Activated CD8-positive, alpha-beta memory T cell treated with anti-CD3 and anti-CD28 coated beads, Interleukin-2, amount 10 ng/mL, durations not matched to agents 7 days and 5 days (primary cell): Measurements from ENCODE around the gene CHMP5. TPM values are rescaled to one million over a fixed set of nuclear protein-coding genes. Genes with fewer than 3 reads are reported as not detected.

Source experiments
- ATAC-seq: fragments of 150-1000 bp; cut with Tn5 transposase; one replicate; pipeline ENCODE4 v1.10.0; 2021; ENCODE audit warnings: moderate library complexity
- CTCF ChIA-PET: fragments of 350-600 bp; sonication (Branson Sonifier 250); formaldehyde crosslinking; loops from one replicate; lab custom pipeline; 2021; ENCODE audit warnings: antibody characterized with exemption; lab: Charles Lee
- DNase-seq: peaks from one replicate; pipeline ENCODE4 v3.0.0-alpha.2; 2020
- H3K27ac Mint-ChIP-seq: one replicate; pipeline ENCODE4 v1.8.0; 2021; ENCODE audit warnings: mild to moderate bottlenecking, mixed read lengths
- H3K27me3 Mint-ChIP-seq: one replicate; pipeline ENCODE4 v1.8.0; 2021; ENCODE audit warnings: mixed read lengths
- H3K36me3 Mint-ChIP-seq: one replicate; pipeline ENCODE4 v1.8.0; 2021; ENCODE audit warnings: mild to moderate bottlenecking, mixed read lengths
- H3K4me1 Mint-ChIP-seq: one replicate; pipeline ENCODE4 v1.8.0; 2021; ENCODE audit warnings: mixed read lengths
- H3K4me3 Mint-ChIP-seq: one replicate; pipeline ENCODE4 v1.8.0; 2021; ENCODE audit warnings: mild to moderate bottlenecking, moderate library complexity, mixed read lengths
- H3K9me3 Mint-ChIP-seq: one replicate; pipeline ENCODE4 v1.8.0; 2022; ENCODE audit warnings: low read depth, mixed read lengths
- total RNA-seq, 2 experiments: library from RNA; stranded (reverse); gene quantifications; one replicate each; pipeline ENCODE4 v1.2.3, GENCODE V29; 2021

Gene CHMP5
- total RNA-seq, 2 experiments from 2014 or later: 114 to 130 TPM

DNA sequence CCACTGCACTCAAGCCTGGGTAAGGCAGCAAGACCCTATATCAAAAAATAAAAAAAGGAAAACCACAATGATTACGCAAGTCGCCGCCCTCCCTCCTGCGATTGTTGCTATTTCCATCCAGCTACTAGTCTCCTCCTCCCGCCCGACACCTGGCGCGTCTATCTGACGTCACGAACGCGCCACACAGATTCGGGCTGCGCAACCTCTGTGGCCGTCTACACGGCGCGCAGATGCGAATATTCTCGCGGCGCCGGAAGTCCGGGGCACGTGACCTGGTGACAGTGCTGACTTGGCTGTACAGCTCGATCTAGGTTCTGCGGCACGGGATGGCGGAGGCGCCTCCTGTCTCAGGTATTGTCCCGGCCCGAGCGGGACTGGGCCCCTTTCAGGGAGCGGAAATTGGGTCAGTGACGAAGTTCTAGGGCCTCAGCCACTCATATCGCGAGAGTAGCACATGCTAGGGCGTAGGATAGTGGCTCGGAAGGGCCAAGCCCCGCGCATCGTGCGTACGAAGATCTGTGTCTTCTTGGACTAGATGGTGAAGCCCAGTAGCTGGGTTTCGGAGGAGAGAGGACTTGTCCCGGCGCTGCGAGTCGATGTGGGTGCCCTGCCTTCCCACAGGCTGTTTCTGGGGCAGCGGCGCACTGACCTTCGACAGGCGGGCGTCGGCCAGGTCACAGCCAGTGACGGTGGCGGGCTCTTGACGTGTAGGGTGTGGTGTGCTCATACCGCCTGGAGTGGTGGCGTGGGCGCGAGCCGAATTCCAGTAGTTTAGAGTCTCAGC, 25.6 kb downstream of the CHMP5 start, which contains the start of gene NFX1:
NFX1 (plus strand) TSS at position 270 of the 784 bp plus-strand sequence; CDS start at position 327, 57 bp downstream.
- no peaks in the 10 kb centered on the region for H3K9me3 Mint-ChIP-seq
- ATAC-seq: peak; percentile 92
- H3K27ac Mint-ChIP-seq: peak within 1 kb of the TSS; percentile 100
- peaks cover 61% of the 10 kb centered on the region for H3K4me1 Mint-ChIP-seq
- H3K36me3 Mint-ChIP-seq: peaks cover 44% of the 10 kb centered on the region
- CTCF ChIA-PET: interaction anchor here (0.6 to 1.1 kb wide), 10 partner anchors 10 to 523 kb away, joined by 3 to 11 read pairs (median 3); partner anchors contain the start of genes BAG1 and CHMP5
- peaks cover 2% of the 10 kb centered on the region for H3K27me3 Mint-ChIP-seq
- H3K4me3 Mint-ChIP-seq: peak within 1 kb of the TSS; percentile 98
- peak; percentile 99 for DNase-seq

DNA sequence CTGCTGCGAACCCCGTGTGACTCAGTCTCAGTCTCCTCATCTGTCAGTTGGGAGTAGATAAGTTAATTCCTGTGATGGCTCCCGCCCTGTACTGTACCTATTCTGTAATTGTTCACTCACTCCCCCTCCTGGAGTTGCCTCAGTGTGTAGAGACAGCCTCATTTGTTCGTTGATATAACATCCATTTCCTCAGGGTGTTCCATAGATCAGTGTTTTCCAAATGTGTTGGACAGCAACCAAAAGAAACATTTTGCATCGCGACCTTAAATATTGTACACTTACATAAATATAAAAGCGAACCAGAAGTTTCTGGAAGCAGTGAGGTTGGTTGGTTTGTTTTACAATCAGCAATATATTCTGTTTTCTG, 26.2 kb downstream of the CHMP5 start:
- Mint-ChIP-seq H3K36me3 (peaks cover 44% of the 10 kb centered on the region), H3K27me3 (peaks cover 2% of the 10 kb centered on the region), H3K4me1 (peaks cover 62% of the 10 kb centered on the region), H3K4me3 (peak overlapping the region; percentile 98), H3K9me3 (no peaks in the 10 kb centered on the region), H3K27ac (peak overlapping the region; percentile 100)
- CTCF ChIA-PET: interaction anchor here (0.9 to 1.1 kb wide), 2 partner anchors 10 to 126 kb away, joined by 3 read pairs; no protein-coding TSS in a partner anchor
- no peak for ATAC-seq
- no peak for DNase-seq

DNA sequence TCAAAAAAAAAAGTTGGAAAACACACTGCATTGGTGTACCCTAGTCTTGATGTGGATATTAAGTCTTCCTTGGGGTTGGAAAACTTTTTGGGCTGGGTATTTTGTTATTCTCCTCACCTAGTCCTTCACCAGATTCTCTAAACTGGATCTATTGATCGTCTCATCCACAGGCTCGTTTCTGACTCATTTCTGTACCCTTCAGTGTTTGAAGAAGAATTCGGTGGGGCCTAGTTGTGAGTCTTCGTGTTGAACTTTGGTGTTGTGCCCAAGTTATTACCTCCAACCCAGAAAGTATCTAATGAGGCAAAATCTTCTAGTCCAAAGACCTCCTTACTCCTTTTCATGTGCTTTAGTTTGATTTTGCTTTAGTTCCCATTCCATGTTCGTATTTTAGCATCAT, 27.1 kb downstream of the CHMP5 start:
- peaks cover 64% of the 10 kb centered on the region for H3K4me1 Mint-ChIP-seq
- H3K27ac Mint-ChIP-seq: peak overlapping the region; percentile 100
- peak overlapping the region; percentile 98 for H3K4me3 Mint-ChIP-seq
- DNase-seq (no peak), ATAC-seq (no peak)
- H3K9me3 Mint-ChIP-seq: no peaks in the 10 kb centered on the region
- H3K36me3 Mint-ChIP-seq: peaks cover 50% of the 10 kb centered on the region
- CTCF ChIA-PET: no interaction called here
- H3K27me3 Mint-ChIP-seq: peaks cover 2% of the 10 kb centered on the region

DNA sequence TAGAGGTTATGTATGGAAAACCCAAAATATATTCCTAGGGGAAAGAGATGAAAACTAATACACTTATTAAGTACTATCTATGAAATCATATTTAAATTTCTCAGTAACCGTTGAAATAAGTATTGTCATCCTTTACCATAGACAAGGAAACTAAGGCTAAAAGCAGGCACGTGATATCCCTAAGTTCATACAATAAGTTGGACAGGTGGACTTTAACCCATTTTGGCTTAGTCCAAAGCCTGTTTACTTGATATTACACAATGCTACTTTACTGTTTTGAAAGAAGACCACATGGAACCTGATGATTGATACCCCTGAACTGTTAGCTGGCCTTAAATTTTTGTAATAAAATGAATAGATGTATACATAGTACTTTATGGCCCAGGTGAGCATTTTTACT, 28.9 kb downstream of the CHMP5 start:
- CTCF ChIA-PET: no interaction called here
- Mint-ChIP-seq H3K4me1 (peaks cover 75% of the 10 kb centered on the region), H3K27me3 (peaks cover 2% of the 10 kb centered on the region), H3K27ac (peak overlapping the region; percentile 16), H3K36me3 (peaks cover 64% of the 10 kb centered on the region), H3K4me3 (no peak overlapping the region), H3K9me3 (no peaks in the 10 kb centered on the region)
- DNase-seq (no peak), ATAC-seq (no peak)

DNA sequence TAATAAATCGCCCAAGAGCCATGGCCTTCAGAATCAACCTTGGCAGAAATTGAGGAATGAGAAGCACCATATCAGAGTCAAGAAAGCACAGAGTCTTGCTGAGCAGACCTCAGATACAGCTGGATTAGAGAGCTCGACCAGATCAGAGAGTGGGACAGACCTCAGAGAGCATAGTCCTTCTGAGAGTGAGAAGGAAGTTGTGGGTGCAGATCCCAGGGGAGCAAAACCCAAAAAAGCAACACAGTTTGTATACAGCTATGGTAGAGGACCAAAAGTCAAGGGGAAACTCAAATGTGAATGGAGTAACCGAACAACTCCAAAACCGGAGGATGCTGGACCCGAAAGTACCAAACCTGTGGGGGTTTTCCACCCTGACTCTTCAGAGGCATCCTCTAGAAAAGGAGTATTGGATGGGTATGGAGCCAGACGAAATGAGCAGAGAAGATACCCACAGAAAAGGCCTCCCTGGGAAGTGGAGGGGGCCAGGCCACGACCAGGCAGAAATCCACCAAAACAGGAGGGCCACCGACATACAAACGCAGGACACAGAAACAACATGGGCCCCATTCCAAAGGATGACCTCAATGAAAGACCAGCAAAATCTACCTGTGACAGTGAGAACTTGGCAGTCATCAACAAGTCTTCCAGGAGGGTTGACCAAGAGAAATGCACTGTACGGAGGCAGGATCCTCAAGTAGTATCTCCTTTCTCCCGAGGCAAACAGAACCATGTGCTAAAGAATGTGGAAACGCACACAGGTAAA, 30.0 kb downstream of the CHMP5 start:
- Mint-ChIP-seq H3K4me3 (no peak overlapping the region), H3K9me3 (no peaks in the 10 kb centered on the region), H3K4me1 (peaks cover 82% of the 10 kb centered on the region), H3K27ac (peak overlapping the region; percentile 56), H3K27me3 (peaks cover 2% of the 10 kb centered on the region), H3K36me3 (peaks cover 74% of the 10 kb centered on the region)
- CTCF ChIA-PET: no interaction called here
- DNase-seq: no peak
- no peak for ATAC-seq

DNA sequence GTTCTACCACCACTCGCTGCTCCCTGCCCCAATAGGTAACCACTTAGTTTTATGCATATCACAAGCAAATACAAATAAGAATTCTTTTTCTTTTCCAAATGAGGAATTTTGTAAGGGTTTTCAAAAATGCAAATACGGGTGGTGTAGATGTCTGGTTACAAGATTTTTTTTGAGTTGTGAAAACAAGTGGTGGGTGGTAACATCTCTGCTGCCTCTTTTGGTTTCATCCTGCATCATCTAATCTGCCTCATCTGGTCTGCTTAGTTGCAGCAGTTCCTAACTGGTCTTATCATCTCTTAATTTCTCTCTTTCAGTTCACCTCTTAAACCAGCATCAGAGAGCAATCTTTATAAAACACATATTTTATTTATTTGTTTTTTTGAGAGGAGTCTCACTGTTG, 30.7 kb downstream of the CHMP5 start:
- no peaks in the 10 kb centered on the region for H3K9me3 Mint-ChIP-seq
- peaks cover 84% of the 10 kb centered on the region for H3K4me1 Mint-ChIP-seq
- peak; percentile 35 for ATAC-seq
- CTCF ChIA-PET: interaction anchor here (2.1 kb wide), 1 partner anchor 9 kb away, joined by 4 read pairs; no protein-coding TSS in a partner anchor
- no peak for DNase-seq
- H3K27ac Mint-ChIP-seq: peak overlapping the region; percentile 74
- peaks cover 72% of the 10 kb centered on the region for H3K36me3 Mint-ChIP-seq
- peak overlapping the region; percentile 10 for H3K4me3 Mint-ChIP-seq
- H3K27me3 Mint-ChIP-seq: no peaks in the 10 kb centered on the region

DNA sequence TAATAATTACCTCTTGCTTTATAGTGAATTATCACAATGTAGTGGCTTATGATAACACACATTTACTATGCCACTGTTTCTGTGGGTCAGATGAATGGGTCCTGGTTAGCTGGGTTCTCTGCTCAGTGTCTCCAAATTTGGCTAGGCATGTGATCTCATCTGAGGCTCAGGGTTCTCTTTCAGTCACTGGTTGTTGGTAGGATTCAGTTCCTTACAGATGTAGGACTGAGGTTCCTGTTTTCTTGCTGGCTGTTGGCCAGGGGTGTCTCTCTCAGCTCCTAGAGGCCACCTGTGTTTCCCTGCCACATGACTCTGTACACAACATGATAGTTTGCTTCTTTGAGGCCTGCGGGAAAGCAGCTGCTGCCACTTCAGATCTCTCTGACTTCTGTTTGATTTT, 32.6 kb downstream of the CHMP5 start:
- no peak for DNase-seq
- Mint-ChIP-seq H3K4me1 (peaks cover 74% of the 10 kb centered on the region), H3K27me3 (no peaks in the 10 kb centered on the region), H3K4me3 (peak overlapping the region; percentile 1), H3K9me3 (no peaks in the 10 kb centered on the region), H3K27ac (peak overlapping the region; percentile 61), H3K36me3 (peaks cover 69% of the 10 kb centered on the region)
- CTCF ChIA-PET: interaction anchor here (0.8 to 2.1 kb wide), 5 partner anchors 11 to 169 kb away, joined by 3 to 4 read pairs (median 3); no protein-coding TSS in a partner anchor
- ATAC-seq: no peak

DNA sequence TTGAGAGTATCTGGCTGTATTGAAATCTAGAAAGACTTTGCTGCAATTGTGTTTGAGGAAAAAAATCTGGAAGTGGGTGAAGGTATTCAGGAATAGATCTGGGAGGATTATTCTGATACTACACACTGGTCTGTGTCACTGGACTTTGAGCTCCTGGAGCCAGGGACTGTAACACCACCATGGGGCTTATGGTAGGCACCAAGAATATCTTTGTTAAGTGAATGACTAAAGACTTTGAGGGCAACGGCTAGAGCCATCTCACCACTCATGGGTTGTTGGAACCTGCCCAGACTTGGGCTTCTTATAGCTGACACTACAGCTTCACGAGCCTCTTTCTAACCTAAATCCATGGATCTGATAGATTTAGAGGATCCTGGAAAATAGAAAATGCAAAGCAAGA, 35.7 kb downstream of the CHMP5 start:
- CTCF ChIA-PET: interaction anchor here (0.6 to 2.3 kb wide), 4 partner anchors 10 to 166 kb away, joined by 3 to 7 read pairs (median 4); partner anchors contain the start of gene NFX1
- Mint-ChIP-seq H3K9me3 (no peaks in the 10 kb centered on the region), H3K27me3 (no peaks in the 10 kb centered on the region), H3K27ac (no peak overlapping the region), H3K4me3 (no peak overlapping the region), H3K36me3 (peaks cover 54% of the 10 kb centered on the region), H3K4me1 (peaks cover 57% of the 10 kb centered on the region)
- no peak for ATAC-seq
- no peak for DNase-seq

DNA sequence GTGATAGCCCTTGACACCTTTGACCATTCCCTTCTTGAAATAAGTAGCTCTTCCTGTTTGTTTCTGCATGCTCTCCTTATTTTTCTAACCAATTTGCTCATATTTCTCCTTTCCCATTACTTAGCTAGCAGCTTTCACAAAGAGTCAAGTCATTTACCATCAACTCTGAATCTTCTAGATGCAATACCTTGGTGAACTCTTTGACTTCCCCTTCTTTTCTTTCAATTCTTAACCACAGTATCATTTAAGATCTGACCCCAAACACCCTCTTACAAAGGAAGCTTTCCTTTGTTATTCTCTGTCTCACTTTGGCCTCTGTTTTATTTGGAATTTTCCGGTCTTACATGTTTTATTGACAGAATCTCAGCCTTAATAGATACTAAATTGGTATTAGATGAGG, 39.5 kb downstream of the CHMP5 start:
- no peaks in the 10 kb centered on the region for H3K9me3 Mint-ChIP-seq
- no peak for DNase-seq
- peaks cover 33% of the 10 kb centered on the region for H3K4me1 Mint-ChIP-seq
- H3K36me3 Mint-ChIP-seq: peaks cover 41% of the 10 kb centered on the region
- no peak overlapping the region for H3K27ac Mint-ChIP-seq
- CTCF ChIA-PET: interaction anchor here (1.0 to 2.0 kb wide), 3 partner anchors 20 to 162 kb away, joined by 4 to 6 read pairs (median 5); no protein-coding TSS in a partner anchor
- no peak for ATAC-seq
- no peak overlapping the region for H3K4me3 Mint-ChIP-seq
- no peaks in the 10 kb centered on the region for H3K27me3 Mint-ChIP-seq

DNA sequence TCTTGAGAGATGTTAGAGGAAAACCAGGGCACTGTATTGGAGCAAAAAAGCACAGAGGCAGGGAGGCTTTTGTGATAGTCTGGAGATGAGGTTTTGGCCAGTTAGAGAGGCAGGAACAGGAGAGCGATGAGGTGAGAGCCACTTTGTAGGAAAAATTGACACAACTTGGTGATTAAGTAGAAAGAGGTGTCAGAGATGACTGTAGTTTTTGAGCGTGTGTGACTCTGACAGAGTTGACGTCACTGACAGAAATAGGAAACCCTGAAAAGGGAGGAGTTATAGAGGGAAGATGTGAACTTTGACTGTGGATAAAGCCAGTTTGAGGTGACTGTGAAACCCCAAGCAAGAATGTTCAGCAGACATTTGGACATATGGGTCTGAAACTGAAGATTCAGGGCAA, 41.2 kb downstream of the CHMP5 start:
- peaks cover 30% of the 10 kb centered on the region for H3K4me1 Mint-ChIP-seq
- DNase-seq (peak; percentile 55), ATAC-seq (peak; percentile 91)
- peaks cover 37% of the 10 kb centered on the region for H3K36me3 Mint-ChIP-seq
- no peak overlapping the region for H3K27ac Mint-ChIP-seq
- CTCF ChIA-PET: interaction anchor here (2.0 kb wide), 1 partner anchor 160 kb away, joined by 6 read pairs; no protein-coding TSS in a partner anchor
- no peaks in the 10 kb centered on the region for H3K9me3 Mint-ChIP-seq
- H3K27me3 Mint-ChIP-seq: no peaks in the 10 kb centered on the region
- no peak overlapping the region for H3K4me3 Mint-ChIP-seq

DNA sequence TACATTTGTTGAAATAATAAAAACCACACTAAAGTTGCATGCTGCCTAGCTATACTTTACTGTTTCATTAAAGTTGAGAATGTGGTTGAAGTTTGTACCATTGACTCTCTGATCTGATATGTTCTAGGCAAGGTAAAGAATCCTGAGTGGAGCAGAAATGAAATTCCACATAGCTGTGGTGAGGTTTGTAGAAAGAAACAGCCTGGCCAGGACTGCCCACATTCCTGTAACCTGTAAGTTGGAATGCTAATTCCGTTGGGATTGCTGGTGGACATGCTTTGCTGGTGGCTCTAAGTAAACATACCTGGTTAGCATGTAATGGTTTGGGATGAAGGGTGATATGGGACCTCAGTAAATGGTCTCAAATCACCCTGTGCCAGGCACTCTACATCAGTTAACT, 42.2 kb downstream of the CHMP5 start:
- DNase-seq (no peak), ATAC-seq (no peak)
- Mint-ChIP-seq H3K9me3 (no peaks in the 10 kb centered on the region), H3K36me3 (peaks cover 41% of the 10 kb centered on the region), H3K4me3 (no peak overlapping the region), H3K27ac (no peak overlapping the region), H3K27me3 (no peaks in the 10 kb centered on the region), H3K4me1 (peaks cover 38% of the 10 kb centered on the region)
- CTCF ChIA-PET: no interaction called here

DNA sequence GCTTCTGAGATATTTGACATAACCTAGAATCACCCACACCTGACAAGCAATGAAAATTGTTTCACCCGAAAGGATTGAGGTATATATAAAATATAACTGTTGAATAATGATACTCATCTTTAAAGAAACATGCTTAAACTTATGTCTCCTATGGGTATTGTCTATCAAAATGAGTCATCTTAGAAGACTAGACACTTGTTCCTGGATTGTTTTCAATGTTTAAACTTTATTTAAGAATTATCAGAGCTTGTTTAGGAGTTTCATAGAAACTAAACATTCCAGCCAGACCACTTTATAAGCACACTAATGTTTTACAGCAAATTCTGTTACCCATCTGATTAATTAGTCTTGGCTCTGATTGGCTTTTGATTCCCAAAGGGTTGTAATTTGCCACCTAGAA, 45.1 kb downstream of the CHMP5 start:
- Mint-ChIP-seq H3K4me1 (peaks cover 31% of the 10 kb centered on the region), H3K27me3 (no peaks in the 10 kb centered on the region), H3K9me3 (no peaks in the 10 kb centered on the region), H3K27ac (no peak overlapping the region), H3K4me3 (no peak overlapping the region), H3K36me3 (peaks cover 49% of the 10 kb centered on the region)
- no peak for ATAC-seq
- no peak for DNase-seq
- CTCF ChIA-PET: interaction anchor here (1.0 kb wide), 1 partner anchor 65 kb away, joined by 3 read pairs; no protein-coding TSS in a partner anchor

DNA sequence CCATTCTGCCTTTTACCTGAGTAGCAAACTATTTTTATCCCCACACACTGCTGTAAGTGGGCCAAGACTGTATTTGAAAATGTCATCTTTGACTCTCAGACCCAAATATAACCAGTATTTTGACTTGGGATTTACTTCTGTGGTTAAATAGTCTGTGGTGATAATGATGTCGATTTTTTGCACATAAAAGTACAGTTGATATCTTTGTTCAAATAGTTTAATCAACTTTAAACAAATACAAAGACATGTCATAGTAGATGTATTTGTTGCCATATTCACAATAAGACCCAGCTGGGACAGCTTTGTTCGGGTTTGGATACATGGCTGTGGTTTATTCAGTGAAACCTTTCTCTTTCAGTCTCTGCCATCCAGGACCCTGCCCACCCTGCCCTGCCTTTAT, 45.9 kb downstream of the CHMP5 start:
- Mint-ChIP-seq H3K9me3 (no peaks in the 10 kb centered on the region), H3K27ac (no peak overlapping the region), H3K36me3 (peaks cover 53% of the 10 kb centered on the region), H3K4me3 (no peak overlapping the region), H3K27me3 (no peaks in the 10 kb centered on the region), H3K4me1 (peaks cover 34% of the 10 kb centered on the region)
- no peak for DNase-seq
- CTCF ChIA-PET: interaction anchor here (1.7 kb wide), 1 partner anchor 11 kb away, joined by 4 read pairs; no protein-coding TSS in a partner anchor
- ATAC-seq: no peak
